ENCODE results near the gene MYH15. TPM values are rescaled to one million over a fixed set of nuclear protein-coding genes. Genes with fewer than 3 reads are reported as not detected.

The MYH15 gene
- total RNA-seq, 4 donors from 2014 or later = 0.10 to 0.27 (median 0.13) TPM; not detected in 1

DNA sequence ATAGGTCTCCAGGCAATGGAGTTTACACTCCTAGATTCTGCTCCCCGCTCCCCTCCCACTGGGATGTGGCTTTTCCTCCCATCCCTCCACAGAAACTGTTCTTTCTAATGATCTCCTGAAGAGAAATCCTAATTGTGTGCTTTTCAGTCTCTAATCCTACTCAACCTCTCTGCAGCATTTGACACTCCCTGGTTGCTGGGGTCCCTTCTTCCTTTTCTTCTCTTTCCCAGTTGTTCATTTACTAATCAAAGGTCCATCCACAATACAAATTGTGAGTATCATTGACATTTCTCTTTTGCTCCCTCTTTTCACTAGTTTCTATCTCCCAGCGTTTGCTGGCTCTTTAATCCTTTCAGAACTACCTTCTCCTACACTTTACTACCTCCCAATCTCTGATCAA is 6.5 kb upstream of the MYH15 start:
- in situ Hi-C loops (cut with MboI; ENCODE audit: low sequenced_read_pairs in 4 of 4) = no loop called here
- TF ChIP-seq POLR2A (IDR thresholded peaks at IDR 0.05) = no peak
- TF ChIP-seq, protein P1, sequence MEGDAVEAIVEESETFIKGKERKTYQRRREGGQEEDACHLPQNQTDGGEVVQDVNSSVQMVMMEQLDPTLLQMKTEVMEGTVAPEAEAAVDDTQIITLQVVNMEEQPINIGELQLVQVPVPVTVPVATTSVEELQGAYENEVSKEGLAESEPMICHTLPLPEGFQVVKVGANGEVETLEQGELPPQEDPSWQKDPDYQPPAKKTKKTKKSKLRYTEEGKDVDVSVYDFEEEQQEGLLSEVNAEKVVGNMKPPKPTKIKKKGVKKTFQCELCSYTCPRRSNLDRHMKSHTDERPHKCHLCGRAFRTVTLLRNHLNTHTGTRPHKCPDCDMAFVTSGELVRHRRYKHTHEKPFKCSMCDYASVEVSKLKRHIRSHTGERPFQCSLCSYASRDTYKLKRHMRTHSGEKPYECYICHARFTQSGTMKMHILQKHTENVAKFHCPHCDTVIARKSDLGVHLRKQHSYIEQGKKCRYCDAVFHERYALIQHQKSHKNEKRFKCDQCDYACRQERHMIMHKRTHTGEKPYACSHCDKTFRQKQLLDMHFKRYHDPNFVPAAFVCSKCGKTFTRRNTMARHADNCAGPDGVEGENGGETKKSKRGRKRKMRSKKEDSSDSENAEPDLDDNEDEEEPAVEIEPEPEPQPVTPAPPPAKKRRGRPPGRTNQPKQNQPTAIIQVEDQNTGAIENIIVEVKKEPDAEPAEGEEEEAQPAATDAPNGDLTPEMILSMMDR (IDR thresholded peaks at IDR 0.05 in 4 of 5, conservative IDR thresholded peaks at IDR 0.05 in 1 of 5) = no peak

GRCh38 chr3:108513961-108514360 is 3.6 kb upstream of the MYH15 start:
- in situ Hi-C loops (cut with MboI; ENCODE audit: low sequenced_read_pairs in 4 of 4) = no loop called here

More for the DNA sequence above, 6.5 kb upstream of the MYH15 start:
- intact Hi-C loops (cut with DNase I; ENCODE audit: low total_unique reads) = no loop called here
- ATAC-seq (no peak), DNase-seq (no peak)
- Histone ChIP-seq H3K4me3 (no peak overlapping the region), H3K27me3 (no peaks in the 10 kb centered on the region), H3K36me3 (no peaks in the 10 kb centered on the region), H3K4me1 (peaks cover 0 to 3% of the 10 kb centered on the region in 2 donors), H3K9me3 (no peaks in the 10 kb centered on the region), H3K27ac (no peak overlapping the region)

GRCh38 chr3:108512671-108513070 is 2.3 kb upstream of the MYH15 start:
- ATAC-seq (no peak), DNase-seq (no peak)
- Histone ChIP-seq H3K36me3 (no peaks in the 10 kb centered on the region), H3K27ac (no peak overlapping the region), H3K27me3 (no peaks in the 10 kb centered on the region), H3K4me1 (peaks cover 0 to 3% of the 10 kb centered on the region in 2 donors), H3K4me3 (no peak overlapping the region), H3K9me3 (no peaks in the 10 kb centered on the region)
- TF ChIP-seq POLR2A (IDR thresholded peaks at IDR 0.05) = no peak
- TF ChIP-seq, protein P1 (IDR thresholded peaks at IDR 0.05 in 4 of 5, conservative IDR thresholded peaks at IDR 0.05 in 1 of 5) = no peak
- intact Hi-C loops (cut with DNase I; ENCODE audit: low total_unique reads) (no loop called here), in situ Hi-C loops (cut with MboI; ENCODE audit: low sequenced_read_pairs in 4 of 4) (no loop called here)

More at GRCh38 chr3:108513961-108514360, 3.6 kb upstream of the MYH15 start:
- Histone ChIP-seq H3K4me3 (no peak overlapping the region), H3K9me3 (no peaks in the 10 kb centered on the region), H3K27ac (no peak overlapping the region), H3K36me3 (no peaks in the 10 kb centered on the region), H3K4me1 (peaks cover 0 to 3% of the 10 kb centered on the region in 2 donors), H3K27me3 (no peaks in the 10 kb centered on the region)
- intact Hi-C loops (cut with DNase I; ENCODE audit: low total_unique reads) = no loop called here
- ATAC-seq = no peak
- DNase-seq = no peak
- TF ChIP-seq, protein P1 (IDR thresholded peaks at IDR 0.05 in 4 of 5, conservative IDR thresholded peaks at IDR 0.05 in 1 of 5) = no peak
- TF ChIP-seq POLR2A (IDR thresholded peaks at IDR 0.05) = no peak

GRCh38 chr3:108511490-108511889 is 1.1 kb upstream of the MYH15 start:
- in situ Hi-C loops (cut with MboI; ENCODE audit: low sequenced_read_pairs in 4 of 4) = no loop called here
- Histone ChIP-seq H3K4me3 (no peak overlapping the region), H3K27ac (no peak overlapping the region), H3K9me3 (no peaks in the 10 kb centered on the region), H3K4me1 (peaks cover 0 to 3% of the 10 kb centered on the region in 2 donors), H3K36me3 (no peaks in the 10 kb centered on the region), H3K27me3 (no peaks in the 10 kb centered on the region)
- DNase-seq (no peak), ATAC-seq (no peak)
- intact Hi-C loops (cut with DNase I; ENCODE audit: low total_unique reads) = no loop called here
- no peak for TF ChIP-seq POLR2A (IDR thresholded peaks at IDR 0.05)
- TF ChIP-seq, protein P1 (IDR thresholded peaks at IDR 0.05 in 4 of 5, conservative IDR thresholded peaks at IDR 0.05 in 1 of 5) = no peak

DNA sequence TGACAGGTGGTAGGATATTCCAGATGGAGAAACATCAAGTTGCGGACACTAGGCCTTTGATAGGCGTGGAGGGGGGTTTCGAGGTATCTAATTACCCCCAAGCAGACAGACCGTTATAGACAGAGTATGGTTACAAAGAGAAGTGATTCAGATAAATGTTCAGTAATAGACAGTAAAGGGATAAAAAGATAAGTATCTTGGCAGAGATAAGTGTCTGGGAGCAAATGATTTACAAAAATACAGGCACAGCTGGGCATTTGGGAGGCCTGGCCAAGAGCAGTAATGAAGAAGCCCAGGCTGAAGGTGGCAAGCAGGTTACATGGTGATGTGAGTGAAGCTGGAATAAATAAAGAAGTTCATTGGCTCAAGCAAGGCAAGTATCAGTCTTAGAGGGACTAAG is 659 bp upstream of the MYH15 start:
- intact Hi-C loops (cut with DNase I; ENCODE audit: low total_unique reads) = no loop called here
- ATAC-seq = no peak
- no peaks in the 10 kb centered on the region for H3K9me3 ChIP-seq

More for the DNA sequence above, 659 bp upstream of the MYH15 start:
- H3K27me3 ChIP-seq = no peaks in the 10 kb centered on the region
- H3K36me3 ChIP-seq = no peaks in the 10 kb centered on the region
- H3K4me3 ChIP-seq = no peak overlapping the region
- TF ChIP-seq POLR2A (IDR thresholded peaks at IDR 0.05) = no peak
- TF ChIP-seq, protein P1 (IDR thresholded peaks at IDR 0.05 in 4 of 5, conservative IDR thresholded peaks at IDR 0.05 in 1 of 5) = no peak
- H3K4me1 ChIP-seq = peaks cover 0 to 3% of the 10 kb centered on the region in 2 donors
- no peak for DNase-seq
- no peak overlapping the region for H3K27ac ChIP-seq
- in situ Hi-C loops (cut with MboI; ENCODE audit: low sequenced_read_pairs in 4 of 4) = no loop called here

Data from gastrocnemius medialis (tissue), 4 donors.